Duodenal mucosa (tissue), 2 donors: ENCODE results near the gene COL21A1.

Source experiments
- H3K27ac ChIP-seq: one replicate; pipeline ENCODE4 v1.7.0; 2013; ENCODE audit warnings: low read depth, low read length
- H3K27me3 ChIP-seq, 2 donors: one replicate each; pipeline ENCODE4 v1.7.0; 2013; ENCODE audit warnings: low read length in 2 of 2, control low read depth in 1 of 2; ENCODE audit not compliant: insufficient read depth in 2 of 2, control insufficient read depth in 1 of 2
- H3K36me3 ChIP-seq, 2 donors: one replicate each; pipeline ENCODE4 v1.7.0; 2013; ENCODE audit warnings: low read length in 2 of 2, control low read depth in 1 of 2; ENCODE audit not compliant: insufficient read depth in 2 of 2, control insufficient read depth in 1 of 2
- H3K4me1 ChIP-seq, 2 donors: one replicate each; pipeline ENCODE4 v1.7.0; 2013; ENCODE audit warnings: low read length in 2 of 2, control low read depth in 1 of 2; ENCODE audit not compliant: insufficient read depth in 2 of 2, control insufficient read depth in 1 of 2
- H3K4me3 ChIP-seq, 2 donors: one replicate each; pipeline ENCODE4 v1.7.0; 2013; ENCODE audit warnings: low read length in 2 of 2, low read depth in 1 of 2
- H3K9ac ChIP-seq, 2 donors: one replicate each; pipeline ENCODE4 v1.7.0; 2013; ENCODE audit warnings: low read length in 2 of 2, low read depth in 1 of 2
- H3K9me3 ChIP-seq, 2 donors: one replicate each; pipeline ENCODE4 v1.7.0; 2013; ENCODE audit warnings: low read length in 2 of 2, control low read depth in 1 of 2; ENCODE audit not compliant: control insufficient read depth in 1 of 2

Gene COL21A1

GRCh38 chr6:56231827-56232226 is 15.6 kb downstream of the COL21A1 start:
- Histone ChIP-seq H3K9ac (no peak overlapping the region), H3K27ac (no peak overlapping the region), H3K36me3 (no peaks in the 10 kb centered on the region), H3K9me3 (no peaks in the 10 kb centered on the region), H3K4me1 (no peaks in the 10 kb centered on the region), H3K4me3 (no peak overlapping the region), H3K27me3 (no peaks in the 10 kb centered on the region)

GRCh38 chr6:56230976-56231566 is 16.3 kb downstream of the COL21A1 start:
- Histone ChIP-seq H3K9ac (no peak overlapping the region), H3K9me3 (no peaks in the 10 kb centered on the region), H3K4me1 (no peaks in the 10 kb centered on the region), H3K27me3 (no peaks in the 10 kb centered on the region), H3K36me3 (no peaks in the 10 kb centered on the region), H3K27ac (no peak overlapping the region), H3K4me3 (no peak overlapping the region)

GRCh38 chr6:56227071-56227879 is 20.1 kb downstream of the COL21A1 start:
- Histone ChIP-seq H3K27ac (no peak overlapping the region), H3K4me3 (no peak overlapping the region)

GRCh38 chr6:56223995-56224394 is 23.4 kb downstream of the COL21A1 start:
- no peak overlapping the region for H3K27ac ChIP-seq
- no peak overlapping the region for H3K4me3 ChIP-seq
- no peaks in the 10 kb centered on the region for H3K9me3 ChIP-seq

More at GRCh38 chr6:56227071-56227879, 20.1 kb downstream of the COL21A1 start:
- no peaks in the 10 kb centered on the region for H3K4me1 ChIP-seq
- H3K9me3 ChIP-seq = no peaks in the 10 kb centered on the region
- no peaks in the 10 kb centered on the region for H3K36me3 ChIP-seq
- no peak overlapping the region for H3K9ac ChIP-seq
- H3K27me3 ChIP-seq = no peaks in the 10 kb centered on the region

GRCh38 chr6:56222499-56222898 is 24.9 kb downstream of the COL21A1 start:
- Histone ChIP-seq H3K4me3 (no peak overlapping the region), H3K4me1 (no peaks in the 10 kb centered on the region), H3K27me3 (no peaks in the 10 kb centered on the region), H3K27ac (no peak overlapping the region), H3K9ac (no peak overlapping the region), H3K36me3 (no peaks in the 10 kb centered on the region), H3K9me3 (no peaks in the 10 kb centered on the region)

More at GRCh38 chr6:56223995-56224394, 23.4 kb downstream of the COL21A1 start:
- Histone ChIP-seq H3K36me3 (no peaks in the 10 kb centered on the region), H3K27me3 (no peaks in the 10 kb centered on the region), H3K4me1 (no peaks in the 10 kb centered on the region), H3K9ac (no peak overlapping the region)

GRCh38 chr6:56220078-56220477 is 27.3 kb downstream of the COL21A1 start:
- H3K9me3 ChIP-seq = no peaks in the 10 kb centered on the region

GRCh38 chr6:56214703-56215101 is 32.7 kb downstream of the COL21A1 start:
- Histone ChIP-seq H3K9ac (no peak overlapping the region), H3K36me3 (no peaks in the 10 kb centered on the region), H3K27me3 (no peaks in the 10 kb centered on the region), H3K9me3 (no peaks in the 10 kb centered on the region), H3K4me3 (no peak overlapping the region), H3K4me1 (no peaks in the 10 kb centered on the region), H3K27ac (no peak overlapping the region)

More at GRCh38 chr6:56220078-56220477, 27.3 kb downstream of the COL21A1 start:
- H3K4me3 ChIP-seq = no peak overlapping the region
- H3K4me1 ChIP-seq = no peaks in the 10 kb centered on the region
- no peak overlapping the region for H3K9ac ChIP-seq
- H3K36me3 ChIP-seq = no peaks in the 10 kb centered on the region
- no peak overlapping the region for H3K27ac ChIP-seq
- H3K27me3 ChIP-seq = no peaks in the 10 kb centered on the region

- no peaks in the 10 kb centered on the region for H3K36me3 ChIP-seq
- no peaks in the 10 kb centered on the region for H3K4me1 ChIP-seq
- H3K9me3 ChIP-seq = no peaks in the 10 kb centered on the region
- no peak overlapping the region for H3K4me3 ChIP-seq
- H3K9ac ChIP-seq = no peak overlapping the region
- H3K27ac ChIP-seq = no peak overlapping the region
- no peaks in the 10 kb centered on the region for H3K27me3 ChIP-seq
Observed at GRCh38 chr6:56214041-56214702, 33.2 kb downstream of the COL21A1 start.

- no peaks in the 10 kb centered on the region for H3K27me3 ChIP-seq
- H3K9me3 ChIP-seq = no peaks in the 10 kb centered on the region
- H3K27ac ChIP-seq = no peak overlapping the region
- H3K9ac ChIP-seq = no peak overlapping the region
- no peaks in the 10 kb centered on the region for H3K4me1 ChIP-seq
- no peaks in the 10 kb centered on the region for H3K36me3 ChIP-seq
- no peak overlapping the region for H3K4me3 ChIP-seq
Observed at GRCh38 chr6:56211724-56212123, 35.7 kb downstream of the COL21A1 start.

- Histone ChIP-seq H3K9ac (no peak overlapping the region), H3K4me1 (no peaks in the 10 kb centered on the region), H3K9me3 (no peaks in the 10 kb centered on the region), H3K27ac (no peak overlapping the region), H3K27me3 (no peaks in the 10 kb centered on the region), H3K36me3 (no peaks in the 10 kb centered on the region), H3K4me3 (no peak overlapping the region)
Observed at GRCh38 chr6:56204134-56204533, 43.2 kb downstream of the COL21A1 start.
